HCT116 (cell line): ENCODE measurements around the gene DDX28.

Experiments
- CBX3 ChIP-seq: IDR thresholded peaks from 2 replicates; pipeline ENCODE4 v1.6.1; 2012; ENCODE audit warnings: low read depth
- CEBPB ChIP-seq: IDR thresholded peaks from 2 replicates; pipeline ENCODE4 v1.6.1; 2012; ENCODE audit warnings: low read depth
- CTCF ChIP-seq, 3 experiments: fragments of 200-600 bp in 1 of 3; sonication (generic) in 1 of 3; IDR thresholded peaks in 2 of 3; conservative IDR thresholded peaks in 1 of 3; 2 replicates each; pipeline ENCODE4 v1.5.1; 2012 to 2017; ENCODE audit warnings: low read depth in 2 of 3, low read length in 2 of 3, antibody characterized with exemption in 1 of 3, borderline replicate concordance in 1 of 3, control low read depth in 1 of 3, mild to moderate bottlenecking in 1 of 3, mixed read lengths in 1 of 3, mixed run types in 1 of 3, moderate library complexity in 1 of 3; ENCODE audit not compliant: insufficient read depth in 1 of 3
- EZH2 ChIP-seq: fragments of 200-600 bp; sonication (generic); IDR thresholded peaks from 2 replicates; pipeline ENCODE4 v1.6.1; 2017; ENCODE audit warnings: antibody characterized with exemption, mixed run types
- EZH2phosphoT487 ChIP-seq: fragments of 200-600 bp; IDR thresholded peaks from 2 replicates; pipeline ENCODE4 v1.6.1; 2018; ENCODE audit warnings: antibody characterized with exemption, borderline replicate concordance
- JUND ChIP-seq: IDR thresholded peaks from 2 replicates; pipeline ENCODE4 v1.6.1; 2012
- MAX ChIP-seq: IDR thresholded peaks from 2 replicates; pipeline ENCODE4 v1.6.1; 2012
- POLR2A ChIP-seq: IDR thresholded peaks from 2 replicates; pipeline ENCODE4 v1.7.0; 2011; ENCODE audit warnings: borderline replicate concordance; ENCODE audit not compliant: insufficient read depth, insufficient read length; ENCODE audit errors: extremely low read depth
- RAD21 ChIP-seq: IDR thresholded peaks from 2 replicates; pipeline ENCODE4 v1.6.1; 2012; ENCODE audit warnings: low read depth, mild to moderate bottlenecking
- SIN3A ChIP-seq: IDR thresholded peaks from 2 replicates; pipeline ENCODE4 v1.6.1; 2012; ENCODE audit warnings: low read depth
- YY1 ChIP-seq: IDR thresholded peaks from 2 replicates; pipeline ENCODE4 v1.6.1; 2011; ENCODE audit warnings: low read length, low read depth, moderate library complexity, mild to moderate bottlenecking; ENCODE audit not compliant: insufficient replicate concordance; ENCODE audit errors: extremely low read depth
- ZFX ChIP-seq: fragments of 450-650 bp; IDR thresholded peaks from 2 replicates; pipeline ENCODE4 v1.6.1; 2017

GRCh38 chr16:68033101-68033500 is 10.1 kb upstream of the DDX28 start:
- TF ChIP-seq MAX (no peak), CTCF (IDR thresholded peaks at IDR 0.05 in 2 of 3, conservative IDR thresholded peaks at IDR 0.05 in 1 of 3; ENCODE audit: borderline replicate concordance in 1 of 3, insufficient read depth in 1 of 3, low read depth in 2 of 3, low read length in 2 of 3) (no peak), ZFX (no peak), CEBPB (no peak), CBX3 (no peak), JUND (no peak), YY1 (no peak), EZH2 (no peak), POLR2A (no peak), SIN3A (no peak), EZH2phosphoT487 (no peak), RAD21 (no peak)
